ENCODE results near the gene GPR137.

GRCh38 chr11:64249038-64249437 lies 36.6 kb upstream of the GPR137 start:
- TF ChIP-seq CTCF (IDR thresholded peaks at IDR 0.05) (no peak), POLR2A (IDR thresholded peaks at IDR 0.05) (no peak), POLR2AphosphoS5 (IDR thresholded peaks at IDR 0.05) (no peak), EP300 (IDR thresholded peaks at IDR 0.05) (no peak)

Measured in suprapubic skin (tissue), 4 donors.